ENCODE results near the gene SLC37A1. TPM values are rescaled to one million over a fixed set of nuclear protein-coding genes. Genes with fewer than 3 reads are reported as not detected.

Gene SLC37A1
- total RNA-seq, 1 experiment from 2014 or later: 15.0 TPM

DNA sequence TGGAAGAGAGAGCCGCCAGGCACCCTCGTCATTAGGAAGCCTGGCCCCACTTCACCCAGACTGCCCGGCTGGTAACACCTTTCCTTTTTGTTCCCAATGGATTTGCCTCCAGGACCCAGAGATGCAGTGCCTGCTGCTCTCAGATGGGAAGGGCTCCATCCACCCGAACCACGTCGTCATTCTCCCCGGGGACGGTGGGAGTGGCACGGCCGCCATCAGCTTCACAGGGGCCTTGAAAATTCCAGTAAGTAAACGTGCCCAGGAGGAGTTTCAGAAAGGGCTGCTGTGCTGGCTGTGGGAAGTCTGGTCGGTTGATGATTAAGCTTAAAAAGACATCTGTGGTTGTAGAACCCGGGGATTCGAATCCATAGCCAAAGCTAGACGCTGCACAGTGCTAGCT, 45.2 kb downstream of the SLC37A1 start:
- no peak for TF ChIP-seq SRF (IDR thresholded peaks at IDR 0.05; ENCODE audit: low read depth)
- TF ChIP-seq RAD21 (IDR thresholded peaks at IDR 0.05; ENCODE audit: low read depth): no peak
- TF ChIP-seq SP1 (IDR thresholded peaks at IDR 0.05; ENCODE audit: low read depth): no peak
- TF ChIP-seq SIN3A (IDR thresholded peaks at IDR 0.05; ENCODE audit: low read depth): no peak
- no peaks in the 10 kb centered on the region for H3K27me3 ChIP-seq (ENCODE audit: insufficient read depth, low read length)
- H3K79me2 ChIP-seq (ENCODE audit: insufficient read depth, low read length): no peaks in the 10 kb centered on the region
- H3K9ac ChIP-seq (ENCODE audit: low read length): no peak overlapping the region
- H3K9me2 ChIP-seq (ENCODE audit: insufficient read depth): no peaks in the 10 kb centered on the region
- no peak overlapping the region for H3K4me3 ChIP-seq (replicated peaks in 1 of 2; ENCODE audit: low read depth in 1 of 2, low read length in 2 of 2)
- intact Hi-C loops (cut with micrococcal nuclease): no loop called here
- ChIA-PET CTCF (no interaction called here), RAD21 (ENCODE audit: low non-redundant PET in 1 of 2, low total read pairs in 2 of 2, uncharacterized antibody in 2 of 2, unreplicated experiment in 2 of 2) (no interaction called here), POLR2A (no interaction called here)
- BruUV-seq (replicated peaks): no TSS peak
- H3K9me3 ChIP-seq (ENCODE audit: control insufficient read depth in 1 of 2, insufficient read depth in 1 of 2, low read depth in 1 of 2, low read length in 2 of 2): no peaks in the 10 kb centered on the region
- DNase-seq (ENCODE audit: low read depth, low spot score) (no peak), ATAC-seq (no peak)
- H2AFZ ChIP-seq (ENCODE audit: low read depth, low read length, poor library complexity, severe bottlenecking): no peak overlapping the region
- H4K20me1 ChIP-seq (ENCODE audit: insufficient read depth): no peaks in the 10 kb centered on the region
- no peak overlapping the region for H3K27ac ChIP-seq (ENCODE audit: low read depth, low read length)
- no peaks in the 10 kb centered on the region for H3K4me1 ChIP-seq (ENCODE audit: control insufficient read depth in 1 of 2, insufficient read depth in 2 of 2, low read length in 2 of 2)
- no peaks in the 10 kb centered on the region for H3K36me3 ChIP-seq (ENCODE audit: control insufficient read depth in 1 of 2, insufficient read depth in 2 of 2, low read length in 2 of 2)
- H3K4me2 ChIP-seq (ENCODE audit: low read length): no peak overlapping the region

DNA sequence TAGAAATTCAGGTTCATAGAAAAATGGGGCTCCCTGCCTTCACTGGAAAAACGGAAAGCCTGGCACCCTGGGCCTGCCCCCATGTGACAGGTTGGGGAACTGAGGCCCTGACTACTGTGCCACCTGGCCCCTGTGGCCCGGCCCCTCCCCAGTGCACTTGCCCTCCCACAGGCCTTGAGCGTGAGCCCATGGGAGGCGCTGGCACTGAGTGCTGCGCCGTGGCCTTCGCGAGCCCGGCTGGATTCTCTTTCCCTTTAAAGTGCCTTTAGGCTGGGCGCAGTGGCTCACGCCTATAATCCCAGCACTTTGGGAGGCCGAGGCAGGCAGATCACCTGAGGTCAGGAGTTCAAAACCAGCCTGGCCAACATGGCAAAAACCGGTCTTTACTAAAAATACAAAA, 45.7 kb downstream of the SLC37A1 start:
- intact Hi-C loops (cut with micrococcal nuclease): no loop called here
- Histone ChIP-seq H4K20me1 (ENCODE audit: insufficient read depth) (no peaks in the 10 kb centered on the region), H3K4me1 (ENCODE audit: control insufficient read depth in 1 of 2, insufficient read depth in 2 of 2, low read length in 2 of 2) (no peaks in the 10 kb centered on the region), H3K9ac (ENCODE audit: low read length) (no peak overlapping the region), H3K9me3 (ENCODE audit: control insufficient read depth in 1 of 2, insufficient read depth in 1 of 2, low read depth in 1 of 2, low read length in 2 of 2) (no peaks in the 10 kb centered on the region), H3K27ac (ENCODE audit: low read depth, low read length) (no peak overlapping the region), H3K79me2 (ENCODE audit: insufficient read depth, low read length) (no peaks in the 10 kb centered on the region), H3K4me2 (ENCODE audit: low read length) (no peak overlapping the region), H3K9me2 (ENCODE audit: insufficient read depth) (no peaks in the 10 kb centered on the region), H3K27me3 (ENCODE audit: insufficient read depth, low read length) (no peaks in the 10 kb centered on the region), H2AFZ (ENCODE audit: low read depth, low read length, poor library complexity, severe bottlenecking) (no peak overlapping the region), H3K36me3 (ENCODE audit: control insufficient read depth in 1 of 2, insufficient read depth in 2 of 2, low read length in 2 of 2) (no peaks in the 10 kb centered on the region), H3K4me3 (replicated peaks in 1 of 2; ENCODE audit: low read depth in 1 of 2, low read length in 2 of 2) (no peak overlapping the region)
- ATAC-seq (no peak), DNase-seq (ENCODE audit: low read depth, low spot score) (no peak)
- BruUV-seq (replicated peaks): no TSS peak
- RAD21 ChIA-PET (ENCODE audit: low non-redundant PET in 1 of 2, low total read pairs in 2 of 2, uncharacterized antibody in 2 of 2, unreplicated experiment in 2 of 2): interaction anchor here in 1 of 2 experiments (0.7 kb wide), 1 partner anchor 300 kb away, joined by 3 read pairs; no protein-coding TSS in a partner anchor
- TF ChIP-seq SRF (IDR thresholded peaks at IDR 0.05; ENCODE audit: low read depth) (no peak), ELF1 (IDR thresholded peaks at IDR 0.05; ENCODE audit: borderline replicate concordance, low read depth) (no peak), POLR2AphosphoS5 (IDR thresholded peaks at IDR 0.05; ENCODE audit: low read depth, low read length) (no peak)
- TF ChIP-seq, protein P1, sequence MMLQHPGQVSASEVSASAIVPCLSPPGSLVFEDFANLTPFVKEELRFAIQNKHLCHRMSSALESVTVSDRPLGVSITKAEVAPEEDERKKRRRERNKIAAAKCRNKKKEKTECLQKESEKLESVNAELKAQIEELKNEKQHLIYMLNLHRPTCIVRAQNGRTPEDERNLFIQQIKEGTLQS (IDR thresholded peaks at IDR 0.05): no peak
- POLR2A ChIA-PET: no interaction called here
- CTCF ChIA-PET: no interaction called here

Data from HCT116 (cell line).